HTERT RPE-1 (cell line): Measurements from ENCODE around the gene RNASEH2A.
"Not testable (repeated sequence)": the region's sequence is repeated elsewhere in the genome, so short reads cannot be mapped to it uniquely, and the experiment has no call there.

Source experiments
- in situ Hi-C: fragments of 300-500 bp; cut with MboI; formaldehyde crosslinking; loops from 4 replicates; pipeline ENCODE4 v1.14.3; 2020; ENCODE audit warnings: low sequenced_read_pairs

RNASEH2A gene

GRCh38 chr19:12828494-12828893 lies 22.1 kb downstream of the RNASEH2A start:
- in situ Hi-C loops: no loop called here

- in situ Hi-C loops: no loop called here
Observed at GRCh38 chr19:12833418-12833737, 27.0 kb downstream of the RNASEH2A start.

GRCh38 chr19:12833738-12834565 lies 27.6 kb downstream of the RNASEH2A start:
- in situ Hi-C loops: no loop called here

GRCh38 chr19:12834566-12834943 lies 28.2 kb downstream of the RNASEH2A start, which contains the start of gene RTBDN:
Gene RTBDN (minus strand): TSS chr19:12834579. CDS start chr19:12829979, 4,600 bp downstream.
- in situ Hi-C loops: no loop called here

GRCh38 chr19:12834976-12835757 lies 28.8 kb downstream of the RNASEH2A start:
- in situ Hi-C loops: no loop called here

- in situ Hi-C loops: no loop called here
Observed at GRCh38 chr19:12836529-12836863, 30.1 kb downstream of the RNASEH2A start.

GRCh38 chr19:12837225-12837624 lies 30.8 kb downstream of the RNASEH2A start:
- in situ Hi-C loops: no loop called here

- in situ Hi-C loops: no loop called here
Observed at GRCh38 chr19:12838182-12838885, 31.9 kb downstream of the RNASEH2A start, which contains the start of gene MAST1. Gene MAST1 (plus strand): TSS chr19:12838515. CDS start chr19:12838573, 58 bp downstream.

- in situ Hi-C loops: no loop called here
Observed at GRCh38 chr19:12838886-12839756, 32.7 kb downstream of the RNASEH2A start.

- in situ Hi-C loops: no loop called here
Observed at GRCh38 chr19:12840091-12841079, 34.0 kb downstream of the RNASEH2A start.

GRCh38 chr19:12841094-12841493 lies 34.7 kb downstream of the RNASEH2A start:
- in situ Hi-C loops: no loop called here

- in situ Hi-C loops: no loop called here
Observed at GRCh38 chr19:12842511-12842910, 36.1 kb downstream of the RNASEH2A start.

- in situ Hi-C loops: no loop called here
Observed at GRCh38 chr19:12843328-12843727, 36.9 kb downstream of the RNASEH2A start.

GRCh38 chr19:12843999-12844732 lies 37.8 kb downstream of the RNASEH2A start:
- in situ Hi-C loops: no loop called here

GRCh38 chr19:12846613-12847012 lies 40.2 kb downstream of the RNASEH2A start:
- in situ Hi-C loops: not testable (repeated sequence)

GRCh38 chr19:12847159-12848139 lies 41.1 kb downstream of the RNASEH2A start:
- in situ Hi-C loops: no loop called here

- in situ Hi-C loops: no loop called here
Observed at GRCh38 chr19:12856653-12857052, 50.3 kb downstream of the RNASEH2A start.
